Measurements from ENCODE around the gene NPFFR2.

Gene NPFFR2

GRCh38 chr4:72186714-72187113 lies 154.9 kb downstream of the NPFFR2 start:
- no peak overlapping the region for H3K4me3 ChIP-seq (ENCODE audit: low read depth, low read length)
- no peak for TF ChIP-seq CTCF (conservative IDR thresholded peaks at IDR 0.05; ENCODE audit: low read depth, low read length)
- no peak for DNase-seq (ENCODE audit: low read depth)

GRCh38 chr4:72194046-72194445 lies 162.2 kb downstream of the NPFFR2 start:
- no peak overlapping the region for H3K4me3 ChIP-seq (ENCODE audit: low read depth, low read length)
- TF ChIP-seq CTCF (conservative IDR thresholded peaks at IDR 0.05; ENCODE audit: low read depth, low read length): no peak
- DNase-seq (ENCODE audit: low read depth): no peak

- no peak for TF ChIP-seq CTCF (conservative IDR thresholded peaks at IDR 0.05; ENCODE audit: low read depth, low read length)
- no peak overlapping the region for H3K4me3 ChIP-seq (ENCODE audit: low read depth, low read length)
- DNase-seq (ENCODE audit: low read depth): no peak
Measured at GRCh38 chr4:72194453-72194852, 162.7 kb downstream of the NPFFR2 start.
